ENCODE data around the gene IFITM5. TPM values are rescaled to one million over a fixed set of nuclear protein-coding genes. Genes with fewer than 3 reads are reported as not detected.

The IFITM5 gene
- total and polyA plus RNA-seq, 9 of the 15 experiments (the other 6 are each of a cell fraction or from before 2014, with no cell fraction given) = 0.19 TPM; not detected in 8

- TF ChIP-seq GABPA (tag; conservative IDR thresholded peaks at IDR 0.05; ENCODE audit: low read depth) (no peak), PTRF (tag; IDR thresholded peaks at IDR 0.05) (no peak), ZHX1 (conservative IDR thresholded peaks at IDR 0.05; ENCODE audit: low read length) (no peak), ZNF551 (CRISPR knock-in tag; IDR thresholded peaks at IDR 0.05) (no peak), KLF16 (IDR thresholded peaks at IDR 0.05) (no peak), ZNF592 (IDR thresholded peaks at IDR 0.05) (peak; percentile 89), C11orf30 (IDR thresholded peaks at IDR 0.05; ENCODE audit: low read depth) (no peak), GATAD2B (IDR thresholded peaks at IDR 0.05; ENCODE audit: borderline replicate concordance) (no peak), NR2C1 (IDR thresholded peaks at IDR 0.05) (no peak), NR2C1 (tag; IDR thresholded peaks at IDR 0.05) (peak; percentile 25; the same call in 1 of the 2 replicates), ATF2 (CRISPR knock-in tag; IDR thresholded peaks at IDR 0.05) (no peak), MEF2A (IDR thresholded peaks at IDR 0.05; ENCODE audit: control insufficient read depth, low read depth, low read length) (no peak), MITF (IDR thresholded peaks at IDR 0.05) (no peak), ZNF57 (CRISPR knock-in tag; IDR thresholded peaks at IDR 0.05) (0 out of 2 replicates have a peak, but pooled peaks have one; percentile 11), POLR3G (IDR thresholded peaks at IDR 0.05; ENCODE audit: extremely low read depth, insufficient read length, insufficient replicate concordance) (no peak), ATF6 (CRISPR knock-in tag; IDR thresholded peaks at IDR 0.05) (no peak), EZH2 (IDR thresholded peaks at IDR 0.05; ENCODE audit: borderline replicate concordance, low read depth, low read length) (no peak)
Observed at GRCh38 chr11:313304-313786, 14.0 kb upstream of the IFITM5 start (continued).

Measured in K562 (cell line).